NCI-H1417 (cell line): ENCODE results near the gene MTCL1.

Source experiments
- DNase-seq, 3 experiments: peaks; one replicate each; lab custom pipeline; 2025; lab: John Stamatoyannopoulos, UW

The MTCL1 gene

GRCh38 chr18:8771930-8772329 lies 66.6 kb downstream of the MTCL1 start:
- peak; percentile 22 to 56 (median 27) for DNase-seq

- no peak for DNase-seq
These were observed 68.6 kb downstream of the MTCL1 start for GRCh38 chr18:8773980-8774379.

GRCh38 chr18:8776013-8776943 lies 70.9 kb downstream of the MTCL1 start:
- no peak for DNase-seq

GRCh38 chr18:8777846-8778245 lies 72.5 kb downstream of the MTCL1 start:
- DNase-seq, result peak in 1 of 3 experiments; percentile 56

DNA sequence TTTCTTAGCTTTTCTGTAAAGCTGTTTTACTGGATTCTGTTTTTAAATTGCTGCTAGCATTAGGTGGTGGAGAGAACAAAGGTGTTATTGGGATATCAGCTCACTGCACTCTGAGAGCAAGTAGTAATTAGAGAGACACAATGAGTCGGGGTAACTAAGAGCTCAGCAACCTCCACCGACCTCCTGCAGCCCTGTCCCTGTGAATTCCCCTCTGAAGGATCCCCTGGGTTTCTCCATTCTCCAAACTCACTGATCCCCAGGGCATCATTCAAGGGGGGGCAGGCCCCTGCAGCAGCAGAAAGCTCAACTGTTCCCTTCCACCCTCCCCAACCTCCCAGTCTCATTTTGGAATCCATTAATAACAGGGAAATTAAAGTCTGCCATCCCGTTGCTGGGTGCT lies 73.0 kb downstream of the MTCL1 start:
- peak in 2 of 3 experiments; percentile 59 to 88 for DNase-seq

DNA sequence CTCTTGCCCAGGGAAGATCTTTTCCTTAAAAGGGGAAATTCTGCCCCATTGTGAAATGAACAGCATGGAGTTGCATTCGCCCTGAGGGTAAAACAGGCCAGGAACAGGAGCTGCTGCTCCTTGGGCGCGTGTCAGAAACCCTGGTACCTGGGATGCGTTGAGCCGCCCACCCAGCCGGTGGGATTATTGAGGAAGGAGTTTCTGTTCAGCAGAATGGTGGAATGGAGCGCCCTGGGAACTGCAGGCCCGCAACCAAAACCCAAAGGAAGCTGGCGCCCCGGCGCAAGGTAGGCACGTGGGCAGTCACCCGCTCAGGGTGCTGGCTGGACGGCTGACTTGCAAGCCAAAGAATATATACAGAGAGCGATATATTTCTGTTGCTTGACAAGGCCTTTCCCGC lies 73.5 kb downstream of the MTCL1 start:
- DNase-seq, result no peak

DNA sequence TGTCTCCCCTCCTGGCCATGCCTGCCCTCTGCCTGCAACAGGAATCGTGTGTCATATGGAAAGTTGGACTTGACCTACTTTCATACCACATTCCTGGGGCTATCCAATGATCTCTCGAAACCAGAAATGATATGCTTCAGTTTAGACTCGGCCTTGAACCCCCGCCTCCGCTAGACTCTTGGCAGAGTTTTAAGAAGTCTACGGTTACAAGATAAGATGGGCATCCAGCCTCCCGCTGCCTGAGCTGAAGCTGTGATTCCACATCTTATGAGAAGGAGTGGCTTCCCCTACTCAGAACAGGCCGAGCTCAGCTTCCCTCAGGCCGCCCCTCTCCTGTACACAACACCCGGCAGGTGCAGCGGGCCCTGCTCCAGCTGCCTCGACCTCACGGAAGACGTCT lies 73.9 kb downstream of the MTCL1 start:
- peak in 1 of 3 experiments; percentile 16 for DNase-seq

GRCh38 chr18:8780227-8780626 lies 74.9 kb downstream of the MTCL1 start:
- DNase-seq, result no peak

- DNase-seq, result no peak
These were observed 76.3 kb downstream of the MTCL1 start for GRCh38 chr18:8781671-8782070.

- no peak for DNase-seq
These were observed 78.1 kb downstream of the MTCL1 start for GRCh38 chr18:8783335-8783993.

GRCh38 chr18:8783994-8784530 lies 78.7 kb downstream of the MTCL1 start:
- no peak for DNase-seq

DNA sequence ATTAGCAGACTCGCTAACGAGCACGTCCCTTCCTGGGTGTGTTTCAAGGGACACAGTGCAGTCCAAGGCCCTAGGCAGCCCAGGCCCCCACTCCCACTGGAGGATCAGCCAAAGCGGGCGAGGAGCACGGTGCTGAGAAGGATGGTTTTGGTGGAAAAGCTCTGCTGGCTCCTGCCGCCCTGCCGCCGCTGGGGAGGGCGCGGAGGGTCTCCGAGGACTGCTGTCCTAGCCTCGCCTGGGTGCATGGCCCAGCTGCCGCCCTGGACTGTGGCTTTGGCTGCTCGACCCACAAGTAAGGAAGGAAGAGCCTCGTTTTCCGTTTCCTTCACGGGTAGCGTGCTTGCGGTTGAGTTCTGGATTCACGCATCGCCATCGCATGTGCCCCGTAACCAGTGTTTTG lies 79.9 kb downstream of the MTCL1 start:
- DNase-seq, result no peak

DNA sequence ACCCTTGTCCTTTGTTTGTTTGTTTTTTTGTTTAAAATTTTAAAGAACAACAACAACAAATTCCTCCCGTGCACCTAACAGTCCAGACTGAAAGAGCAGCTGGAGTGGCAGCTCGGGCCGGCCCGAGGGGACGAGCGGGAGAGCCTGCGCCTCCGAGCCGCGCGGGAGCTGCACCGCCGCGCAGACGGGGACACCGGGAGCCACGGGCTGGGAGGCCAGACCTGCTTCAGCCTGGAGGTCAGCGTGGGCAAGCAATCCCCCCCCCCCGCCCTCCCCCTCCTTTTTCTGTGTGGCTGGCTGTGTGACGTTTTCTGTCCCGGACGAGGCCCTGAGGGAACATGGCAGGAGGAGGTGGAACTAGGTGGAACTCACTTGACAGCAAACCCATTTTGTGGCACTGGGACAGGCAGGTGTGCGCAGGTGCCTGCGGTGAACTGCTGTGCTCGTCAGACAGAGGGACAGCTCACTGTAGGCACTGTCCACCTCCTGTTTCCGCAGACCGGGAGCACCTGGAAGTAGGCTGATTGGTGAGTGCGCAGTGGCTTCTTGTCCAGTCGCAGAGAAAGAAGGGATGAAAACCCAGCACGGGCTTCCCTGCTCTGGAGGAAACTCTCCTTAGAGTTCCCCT lies 80.6 kb downstream of the MTCL1 start:
- no peak for DNase-seq

DNA sequence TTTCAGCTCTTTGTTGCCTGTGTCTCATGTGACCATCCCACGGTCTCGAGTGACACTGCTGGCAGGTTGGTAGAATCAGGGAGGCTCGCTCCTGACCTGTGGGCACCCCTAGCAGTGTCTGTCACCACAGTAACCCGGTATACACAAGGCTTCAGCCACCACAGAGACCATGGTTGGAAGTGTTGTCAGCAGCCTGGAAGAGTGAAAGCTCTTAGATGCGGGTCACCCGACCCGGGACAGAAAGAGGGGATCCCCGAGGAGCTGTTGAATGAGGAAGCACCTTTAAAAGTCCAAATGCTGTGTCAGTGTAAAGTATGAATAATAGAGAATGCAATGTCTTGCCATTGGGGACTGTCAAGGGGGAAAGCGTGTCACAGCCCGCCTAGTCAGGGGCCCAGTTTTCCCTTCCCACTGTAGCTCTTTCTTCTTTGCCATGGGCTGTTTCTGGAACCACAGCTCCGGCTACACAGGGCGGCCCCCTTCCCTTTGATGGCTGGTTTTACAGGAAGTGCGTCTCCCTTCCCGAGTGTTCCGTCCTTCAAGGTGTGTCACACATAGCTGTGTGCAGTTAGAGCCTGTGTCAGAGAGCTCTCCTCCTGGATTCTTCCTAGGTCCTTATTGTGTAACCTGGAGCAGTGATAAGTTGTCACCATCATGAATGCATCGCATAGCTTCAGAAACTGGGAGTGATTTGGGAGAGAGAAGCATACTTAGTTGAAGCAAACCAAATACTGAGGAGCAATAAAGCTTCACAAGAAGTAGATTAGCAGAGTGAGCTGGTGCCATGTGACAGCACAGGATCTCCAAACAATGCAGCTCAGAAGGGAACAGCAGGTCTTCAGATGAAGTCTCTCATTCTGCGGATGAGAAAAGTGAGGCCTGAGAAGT lies 81.4 kb downstream of the MTCL1 start:
- DNase-seq, result no peak

- DNase-seq, result no peak
These were observed 82.0 kb downstream of the MTCL1 start for GRCh38 chr18:8787371-8787670.

GRCh38 chr18:8787794-8788193 lies 82.4 kb downstream of the MTCL1 start:
- DNase-seq, result no peak

DNA sequence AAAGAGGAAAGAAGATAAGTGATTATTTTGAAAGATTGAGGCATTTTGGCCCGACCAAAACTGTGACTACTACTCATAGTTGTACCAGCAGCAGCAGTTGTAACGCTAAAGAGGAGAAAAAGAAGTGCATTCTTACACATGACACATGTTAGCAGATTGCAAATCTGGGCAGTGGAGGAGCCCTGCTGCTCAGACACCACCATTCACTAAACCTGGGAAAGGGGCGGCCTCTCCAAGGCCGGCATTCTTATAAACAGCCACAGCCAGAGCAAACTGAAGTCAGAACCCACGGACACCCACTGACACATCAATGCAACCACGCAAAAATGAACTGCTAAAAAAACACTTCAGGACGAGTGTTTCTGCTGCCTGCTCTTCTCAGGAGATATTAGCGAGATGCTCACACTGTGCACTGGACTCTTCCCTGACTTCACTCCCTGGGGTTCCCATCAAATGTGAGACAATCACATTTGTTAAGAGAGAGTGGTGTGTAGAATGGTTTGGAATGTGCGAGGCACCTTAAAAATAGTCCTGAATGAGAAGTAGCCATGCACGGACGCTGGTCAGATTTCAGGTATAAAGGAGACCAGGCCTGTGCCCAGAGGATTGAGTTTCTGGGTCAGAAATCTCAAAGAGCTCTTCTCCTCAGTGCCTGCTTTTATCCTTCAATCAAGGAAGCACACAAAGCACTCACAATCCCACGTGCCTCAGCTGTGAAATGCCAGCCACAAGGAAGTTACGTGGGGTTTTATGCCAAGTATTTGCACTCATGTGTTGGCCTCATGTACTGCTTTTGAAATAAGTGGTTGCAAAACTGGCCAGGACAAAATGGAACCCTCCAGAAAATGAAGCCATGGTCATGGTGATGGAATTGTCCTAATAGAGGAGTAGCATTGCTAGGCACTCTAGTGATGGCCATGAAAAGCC lies 83.4 kb downstream of the MTCL1 start:
- no peak for DNase-seq

GRCh38 chr18:8791171-8791651 lies 85.9 kb downstream of the MTCL1 start:
- DNase-seq, result no peak

DNA sequence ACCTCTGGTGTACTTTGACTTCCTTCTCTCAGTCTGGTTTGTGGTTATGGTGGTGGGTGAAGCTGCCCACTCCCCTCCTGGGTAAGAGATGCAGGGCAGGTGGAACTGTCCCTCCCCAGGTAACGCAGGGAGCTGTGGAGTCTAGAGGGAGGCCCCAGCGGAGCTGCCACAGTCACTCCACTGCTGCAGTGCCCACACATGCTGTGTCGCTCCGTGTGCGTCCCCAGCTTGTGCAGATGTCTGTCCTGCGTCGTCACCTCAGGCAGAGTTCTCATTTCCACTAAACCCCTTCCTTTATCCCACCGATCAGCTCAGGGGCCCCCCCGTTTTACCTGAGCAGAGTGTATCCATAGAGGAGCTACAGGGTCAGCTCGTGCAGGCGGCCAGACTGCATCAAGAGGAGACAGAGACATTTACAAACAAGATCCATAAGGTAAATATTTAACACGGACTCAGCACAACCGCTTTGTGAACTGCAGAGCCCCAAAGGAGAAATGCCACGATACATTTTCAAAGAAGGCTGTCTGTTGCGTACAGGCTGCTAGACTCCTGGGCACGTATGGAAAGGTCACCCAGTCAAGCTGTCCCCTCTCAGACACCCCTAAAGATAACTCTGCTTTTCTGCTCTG lies 87.4 kb downstream of the MTCL1 start:
- no peak for DNase-seq
